Kidney (tissue), 14 donors: ENCODE results near the gene BACH2. TPM values are rescaled to one million over a fixed set of nuclear protein-coding genes. Genes with fewer than 3 reads are reported as not detected.

ENCODE experiments used
- DNase-seq, 5 donors: peaks; one replicate each; pipeline ENCODE4 v3.0.0-alpha.2; 2013 to 2020
- FAIRE-seq: peaks from 2 replicates; lab custom pipeline; 2012; peaks lifted over from hg19 to GRCh38; lab: Jason Lieb, UNC
- H3K27ac ChIP-seq, 2 donors: one replicate each; pipeline ENCODE4 v1.7.0; 2013; ENCODE audit warnings: low read depth in 2 of 2, low read length in 2 of 2, inconsistent platforms in 1 of 2
- H3K27me3 ChIP-seq: one replicate; pipeline ENCODE4 v1.7.1; 2013; ENCODE audit warnings: low read length, inconsistent platforms; ENCODE audit not compliant: control insufficient read depth, insufficient read depth
- H3K36me3 ChIP-seq, 3 donors: one replicate each; pipeline versions ENCODE4 v1.7.0 to v1.7.1; 2013; ENCODE audit warnings: low read length in 3 of 3, control low read depth in 1 of 3, inconsistent platforms in 1 of 3; ENCODE audit not compliant: insufficient read depth in 3 of 3, control insufficient read depth in 2 of 3
- H3K4me1 ChIP-seq, 3 donors: one replicate each; pipeline versions ENCODE4 v1.7.0 to v1.7.1; 2013; ENCODE audit warnings: low read length in 3 of 3, inconsistent platforms in 1 of 3, low read depth in 1 of 3; ENCODE audit not compliant: control insufficient read depth in 2 of 3, insufficient read depth in 2 of 3
- H3K4me3 ChIP-seq, 3 donors: one replicate each; pipeline versions ENCODE4 v1.7.0 to v1.8.1; 2013; ENCODE audit warnings: low read length in 3 of 3, control low read depth in 1 of 3, inconsistent platforms in 1 of 3
- H3K9ac ChIP-seq, 3 donors: one replicate each; pipeline versions ENCODE4 v1.7.0 to v1.7.1; 2013; ENCODE audit warnings: low read length in 3 of 3, control low read depth in 1 of 3, inconsistent platforms in 1 of 3
- H3K9me3 ChIP-seq, 3 donors: one replicate each; pipeline versions ENCODE4 v1.7.0 to v1.7.1; 2013; ENCODE audit warnings: low read length in 3 of 3, control low read depth in 1 of 3, inconsistent platforms in 1 of 3; ENCODE audit not compliant: control insufficient read depth in 2 of 3, insufficient read depth in 1 of 3
- intact Hi-C: fragments of 100-400 bp; cut with DNase I; formaldehyde crosslinking; loops from one replicate; pipeline ENCODE4 v1.11.1; 2022
- polyA plus RNA-seq: library from polyadenylated mRNA; stranded (reverse); fragments of 350-450 nt; fragmentation: Illumina TruSeq; extraction: RNeasy Lipid Tissue Mini Kit (QIAGEN cat#74804); gene quantifications from one replicate; pipeline ENCODE4 v1.2.3, GENCODE V29; 2014; ENCODE audit warnings: low read depth, low replicate concordance; ENCODE audit not compliant: insufficient read depth
- total RNA-seq: library from RNA; stranded (reverse); fragmentation: NEBNext Ultra II Directional; extraction: Animal tissue kit (Norgen Biotek cat#: 25700); gene quantifications from one replicate; pipeline ENCODE4 v1.2.1, GENCODE V29; 2021
- TF ChIP-seq, protein P1 (sequence below): IDR thresholded peaks from 3 replicates; pipeline ENCODE4 v1.5.1; 2012; ENCODE audit warnings: mild to moderate bottlenecking, moderate library complexity, borderline replicate concordance; ENCODE audit not compliant: insufficient read depth; ENCODE audit errors: extremely low read depth
- donor health status: control.
- donor health status: control.
- donor health status: control.
- donor health status: control.
- donor health status: control.
- donor health status: DM: yes; HTN: yes; CAD: no.
- donor health status: Normal renal cell carcinoma (clear cell type).

Gene BACH2
- total and polyA plus RNA-seq, 2 donors from 2014 or later, result 0.32 to 6.9 TPM

DNA sequence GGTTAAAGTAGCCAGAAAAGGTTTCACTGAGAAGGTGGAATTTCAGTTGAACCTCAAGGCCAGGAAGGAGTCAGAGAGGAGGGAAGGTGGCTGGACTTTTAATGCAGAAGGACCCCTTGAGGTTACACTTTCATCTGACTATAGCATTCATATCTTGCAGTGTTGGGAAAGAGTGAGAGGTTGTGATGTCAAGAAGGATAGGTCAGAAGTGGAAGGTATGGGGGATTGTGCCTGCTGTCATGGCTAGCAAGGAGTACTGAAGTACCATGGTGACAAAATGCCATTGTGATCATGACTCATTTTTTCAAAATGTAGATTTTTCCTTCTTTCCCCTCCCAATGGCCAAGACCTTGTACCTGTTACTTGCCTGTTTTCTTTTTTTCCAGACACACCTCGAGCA is 5.2 kb upstream of the BACH2 start:
- intact Hi-C loops, result no loop called here

DNA sequence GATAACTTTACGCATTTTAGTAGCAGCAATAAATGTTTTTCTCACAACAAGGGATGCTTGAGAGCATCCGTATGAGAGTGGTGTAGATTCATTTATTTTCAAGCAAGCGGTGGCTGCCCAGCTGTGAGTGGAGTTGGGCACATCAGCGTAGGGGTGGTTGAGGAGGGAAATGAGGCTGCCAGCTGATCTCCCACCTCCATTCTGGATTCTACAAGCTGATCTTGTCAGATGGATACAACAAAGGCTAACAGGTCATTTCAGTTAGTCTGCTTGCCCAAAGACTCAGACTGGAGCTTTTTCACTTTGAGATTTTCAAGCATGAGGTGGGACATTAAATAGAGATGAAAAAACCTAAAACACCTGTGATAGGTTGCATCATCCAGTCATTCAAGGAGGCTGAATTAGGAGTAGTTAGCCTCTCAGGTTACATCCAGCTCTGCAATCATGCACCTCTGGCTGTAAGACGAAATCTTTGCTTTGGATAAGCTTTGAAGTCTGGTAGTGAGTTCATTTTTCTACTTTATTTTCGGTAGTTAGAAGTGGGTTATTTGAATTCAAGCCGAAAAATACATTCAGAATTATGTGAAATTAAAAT is 1.9 kb upstream of the BACH2 start:
- H3K27me3 ChIP-seq, result no peaks in the 10 kb centered on the region
- no peak overlapping the region for H3K4me3 ChIP-seq
- TF ChIP-seq, protein P1, sequence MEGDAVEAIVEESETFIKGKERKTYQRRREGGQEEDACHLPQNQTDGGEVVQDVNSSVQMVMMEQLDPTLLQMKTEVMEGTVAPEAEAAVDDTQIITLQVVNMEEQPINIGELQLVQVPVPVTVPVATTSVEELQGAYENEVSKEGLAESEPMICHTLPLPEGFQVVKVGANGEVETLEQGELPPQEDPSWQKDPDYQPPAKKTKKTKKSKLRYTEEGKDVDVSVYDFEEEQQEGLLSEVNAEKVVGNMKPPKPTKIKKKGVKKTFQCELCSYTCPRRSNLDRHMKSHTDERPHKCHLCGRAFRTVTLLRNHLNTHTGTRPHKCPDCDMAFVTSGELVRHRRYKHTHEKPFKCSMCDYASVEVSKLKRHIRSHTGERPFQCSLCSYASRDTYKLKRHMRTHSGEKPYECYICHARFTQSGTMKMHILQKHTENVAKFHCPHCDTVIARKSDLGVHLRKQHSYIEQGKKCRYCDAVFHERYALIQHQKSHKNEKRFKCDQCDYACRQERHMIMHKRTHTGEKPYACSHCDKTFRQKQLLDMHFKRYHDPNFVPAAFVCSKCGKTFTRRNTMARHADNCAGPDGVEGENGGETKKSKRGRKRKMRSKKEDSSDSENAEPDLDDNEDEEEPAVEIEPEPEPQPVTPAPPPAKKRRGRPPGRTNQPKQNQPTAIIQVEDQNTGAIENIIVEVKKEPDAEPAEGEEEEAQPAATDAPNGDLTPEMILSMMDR, result no peak
- no peak overlapping the region for H3K27ac ChIP-seq
- H3K9ac ChIP-seq, result no peak overlapping the region
- DNase-seq (peak in 2 of 5 donors; percentile 49 to 55), FAIRE-seq (no peak)
- no peaks in the 10 kb centered on the region for H3K9me3 ChIP-seq
- intact Hi-C loops, result no loop called here
- no peaks in the 10 kb centered on the region for H3K36me3 ChIP-seq
- H3K4me1 ChIP-seq, result peaks cover 0 to 6% (median 3%) of the 10 kb centered on the region in 3 donors

More for the DNA sequence above, 5.2 kb upstream of the BACH2 start:
- H3K36me3 ChIP-seq, result no peaks in the 10 kb centered on the region
- no peak overlapping the region for H3K4me3 ChIP-seq
- no peaks in the 10 kb centered on the region for H3K4me1 ChIP-seq
- H3K9me3 ChIP-seq, result no peaks in the 10 kb centered on the region
- TF ChIP-seq, protein P1, result no peak
- DNase-seq (no peak), FAIRE-seq (no peak)
- no peak overlapping the region for H3K9ac ChIP-seq
- H3K27ac ChIP-seq, result no peak overlapping the region
- H3K27me3 ChIP-seq, result no peaks in the 10 kb centered on the region

DNA sequence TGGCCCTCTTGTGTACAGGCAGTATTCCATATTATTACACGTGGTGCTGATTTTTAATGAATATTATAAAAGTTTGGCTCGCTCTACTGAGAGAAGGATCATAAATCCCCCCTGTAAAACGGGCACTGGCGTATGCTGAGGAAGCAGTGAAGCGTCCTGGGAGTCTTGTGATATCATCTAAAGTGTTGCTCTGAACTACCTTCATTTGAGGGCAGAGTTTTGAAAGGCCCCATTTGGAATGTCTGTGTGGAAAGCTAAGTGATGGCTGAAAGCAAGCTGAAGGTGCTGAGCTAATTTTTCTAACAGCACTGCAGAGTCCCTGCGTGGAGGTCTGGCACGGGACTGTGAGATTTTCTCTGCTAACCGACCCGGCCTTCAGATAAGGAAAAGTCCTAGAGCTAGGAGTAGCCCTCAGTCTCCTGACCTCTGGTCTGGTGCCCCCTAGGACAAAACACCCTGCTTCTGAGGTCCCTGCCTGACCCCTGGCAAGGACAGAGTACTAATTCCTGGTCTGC is 1.3 kb upstream of the BACH2 start:
- Histone ChIP-seq H3K27me3 (no peaks in the 10 kb centered on the region), H3K4me1 (peaks cover 0 to 6% (median 3%) of the 10 kb centered on the region in 3 donors), H3K27ac (no peak overlapping the region), H3K9me3 (no peaks in the 10 kb centered on the region), H3K9ac (no peak overlapping the region), H3K4me3 (no peak overlapping the region), H3K36me3 (no peaks in the 10 kb centered on the region)
- intact Hi-C loops, result no loop called here
- FAIRE-seq (no peak), DNase-seq (peak in 3 of 5 donors; percentile 35 to 65 (median 44))
- TF ChIP-seq, protein P1, result no peak
